GM19468 (cell line): ENCODE measurements around the gene CDKAL1.
"Not testable (repeated sequence)": the region's sequence is repeated elsewhere in the genome, so short reads cannot be mapped to it uniquely, and the experiment has no call there.

Experiments
- ATAC-seq: cut with Tn5 transposase; IDR thresholded peaks from one replicate; pipeline ENCODE4 v1.9.1; 2021; ENCODE audit warnings: mild to moderate bottlenecking, moderate library complexity, moderate number of reproducible peaks; ENCODE audit not compliant: unreplicated experiment; ENCODE audit errors: extremely low read depth

Gene CDKAL1

DNA sequence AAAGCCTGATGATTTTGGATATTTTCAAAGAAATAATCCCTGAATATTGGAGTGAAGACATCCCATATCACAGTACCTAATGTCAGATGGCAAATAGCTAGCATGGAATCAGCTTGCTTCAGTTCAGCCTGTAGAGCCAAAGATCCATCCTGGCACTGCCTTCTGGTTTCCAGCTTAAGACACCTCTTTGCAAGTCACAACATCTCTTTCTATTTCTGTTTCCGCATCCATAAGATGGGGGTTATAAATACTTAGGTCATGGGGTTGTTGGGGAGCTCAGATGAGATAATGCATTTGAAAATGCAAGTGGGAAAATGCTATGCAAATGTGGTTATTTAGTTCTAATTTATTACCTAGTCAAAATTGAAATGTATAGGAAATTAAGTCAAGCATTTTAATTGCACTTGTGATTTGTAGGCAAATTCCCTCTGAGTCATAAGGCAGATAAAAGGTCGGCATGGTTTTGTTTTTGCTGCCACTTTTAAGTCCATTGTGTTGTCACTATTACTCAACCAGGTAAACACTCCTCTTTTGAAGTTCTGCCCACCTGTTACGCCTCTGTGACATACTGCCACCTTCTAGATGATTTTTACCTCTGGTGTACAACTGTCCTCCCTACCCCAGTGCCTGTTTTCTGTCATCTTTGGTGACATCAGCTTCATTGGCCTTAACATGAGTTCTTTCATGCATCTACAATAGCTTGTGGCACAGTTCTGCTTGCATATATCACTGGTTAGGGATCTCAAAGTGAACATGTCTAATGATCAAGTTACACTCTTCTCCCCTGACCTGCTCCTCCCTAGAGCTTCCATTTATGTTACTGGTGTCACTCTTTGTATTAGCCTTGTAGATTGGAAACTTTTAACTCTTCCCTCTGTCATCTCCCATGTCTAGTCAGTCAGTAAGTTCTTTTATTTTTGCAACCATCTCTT, 96.6 kb downstream of the CDKAL1 start:
- ATAC-seq: no peak

- no peak for ATAC-seq
These were observed 97.3 kb downstream of the CDKAL1 start for GRCh38 chr6:20631549-20631924.

DNA sequence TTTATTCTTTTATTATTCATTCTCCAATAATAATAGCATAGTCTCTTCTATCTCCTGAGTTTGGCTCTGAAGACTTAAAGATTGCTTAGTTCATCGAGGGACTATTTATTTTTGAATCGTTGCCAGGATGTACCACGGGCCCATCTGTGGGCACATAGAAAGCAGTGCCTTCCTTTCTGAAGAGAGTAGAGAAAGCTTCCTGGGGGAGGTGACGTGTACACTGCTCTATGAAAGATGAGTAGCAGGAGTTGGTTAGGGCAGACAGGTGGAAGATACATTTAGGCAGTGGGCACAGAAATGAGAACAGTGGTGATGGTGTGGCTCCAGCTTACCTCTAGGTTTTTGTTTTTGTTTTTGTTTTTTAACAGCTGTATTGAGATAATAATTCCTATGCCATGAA, 98.4 kb downstream of the CDKAL1 start:
- ATAC-seq: no peak

- ATAC-seq: no peak
These were observed 99.5 kb downstream of the CDKAL1 start for GRCh38 chr6:20633566-20634340.

DNA sequence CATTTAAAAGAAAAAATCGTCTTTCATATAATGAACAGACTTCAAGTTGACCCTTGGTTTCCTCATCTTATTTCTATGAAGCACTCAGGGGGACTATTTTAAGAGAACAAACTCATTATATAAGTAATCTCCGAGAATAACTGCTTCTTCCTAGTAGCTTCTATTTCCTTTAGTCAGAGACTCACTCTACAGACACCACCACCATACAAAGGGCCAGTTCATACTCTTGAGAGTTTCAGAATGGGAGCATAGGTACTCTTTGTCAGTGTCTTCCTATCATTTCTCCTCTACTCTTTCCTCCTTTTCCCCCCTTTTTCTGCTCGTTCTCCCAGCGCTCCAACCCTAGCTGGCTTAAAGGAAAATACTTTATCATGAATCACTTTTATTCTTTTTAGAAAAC, 104.9 kb downstream of the CDKAL1 start:
- no peak for ATAC-seq

GRCh38 chr6:20640181-20640580, 105.9 kb downstream of the CDKAL1 start:
- no peak for ATAC-seq

DNA sequence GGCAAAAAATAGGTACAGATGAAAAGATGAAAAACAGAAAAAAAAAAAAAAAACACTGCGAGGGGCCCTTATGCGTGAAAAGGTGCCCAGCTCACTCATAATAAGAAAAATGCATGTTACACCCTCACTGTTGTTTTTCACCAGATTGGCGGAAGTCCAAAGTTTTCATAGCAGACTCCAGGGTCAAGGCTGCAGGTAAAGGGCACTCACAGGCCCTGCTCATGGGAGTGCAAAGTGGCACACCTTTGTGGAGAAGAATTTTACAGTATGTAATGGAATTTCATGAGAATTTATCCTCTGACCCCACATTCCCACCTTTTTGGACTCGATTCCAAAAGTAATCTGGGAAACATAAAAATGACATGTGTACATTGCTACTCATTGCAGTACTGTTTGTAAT, 108.2 kb downstream of the CDKAL1 start:
- ATAC-seq: no peak

- no peak for ATAC-seq
These were observed 110.6 kb downstream of the CDKAL1 start for GRCh38 chr6:20644667-20645370.

- ATAC-seq: not testable (repeated sequence)
These were observed 111.3 kb downstream of the CDKAL1 start for GRCh38 chr6:20645572-20645971.

DNA sequence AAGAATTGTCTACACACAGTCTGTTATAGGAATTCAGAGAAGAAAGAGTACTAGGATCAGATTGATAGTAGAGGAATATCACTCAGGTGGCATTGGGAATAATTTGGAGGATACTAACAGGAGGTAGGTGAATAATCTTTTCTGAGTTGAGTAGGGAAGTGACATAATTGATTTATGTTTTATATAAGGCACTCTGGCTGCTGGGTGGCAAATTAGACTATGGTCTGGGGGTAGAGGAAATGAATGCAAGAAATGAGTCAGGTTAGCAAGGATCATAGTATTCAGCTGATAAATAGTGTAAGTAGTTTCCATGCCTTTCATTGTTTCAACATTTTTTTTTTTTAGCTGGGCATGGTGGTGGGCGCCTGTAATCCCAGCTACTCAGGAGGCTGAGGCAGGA, 113.3 kb downstream of the CDKAL1 start:
- no peak for ATAC-seq

- ATAC-seq: not testable (repeated sequence)
These were observed 115.6 kb downstream of the CDKAL1 start for GRCh38 chr6:20649696-20650470.

- no peak for ATAC-seq
These were observed 118.2 kb downstream of the CDKAL1 start for GRCh38 chr6:20652299-20653084.

GRCh38 chr6:20653085-20653479, 118.8 kb downstream of the CDKAL1 start:
- ATAC-seq: no peak

DNA sequence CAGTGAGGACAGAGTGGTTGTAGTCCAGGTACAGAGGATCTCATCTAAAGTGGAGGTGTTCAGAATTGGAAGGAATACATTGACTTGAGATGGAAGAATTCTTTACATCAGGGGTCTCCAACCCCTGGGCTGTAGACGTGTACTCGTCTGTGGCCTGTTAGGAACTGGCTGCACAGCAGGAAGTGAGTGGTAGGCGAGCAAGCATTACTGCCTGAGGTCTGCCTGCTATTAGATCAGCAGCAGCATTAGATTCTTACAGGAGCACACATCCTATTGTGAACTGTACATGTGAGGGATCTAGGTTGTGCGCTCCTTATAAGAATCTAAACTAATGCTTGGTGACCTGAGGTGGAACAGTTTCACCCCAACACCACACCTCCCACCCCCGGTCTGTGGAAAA, 121.1 kb downstream of the CDKAL1 start:
- ATAC-seq: no peak

- ATAC-seq: no peak
These were observed 123.1 kb downstream of the CDKAL1 start for GRCh38 chr6:20657274-20657800.

DNA sequence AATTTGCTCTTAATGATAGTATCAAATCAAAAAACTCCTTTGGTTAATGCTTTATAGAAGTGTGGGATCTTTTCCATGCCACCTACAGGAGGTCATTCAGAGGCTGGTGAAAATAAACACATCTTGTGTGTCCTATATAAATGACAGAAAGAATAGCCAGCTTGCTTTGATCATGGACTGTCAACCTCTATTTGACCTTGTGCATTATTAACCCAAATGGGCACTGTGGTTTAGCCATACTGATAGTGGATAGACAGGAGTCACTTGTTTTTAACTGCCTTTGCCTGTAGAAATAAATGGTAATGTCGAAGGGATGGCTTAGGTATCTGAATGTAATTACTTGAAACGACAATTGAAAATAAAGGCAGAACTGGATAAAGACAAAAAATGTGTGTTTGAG, 123.8 kb downstream of the CDKAL1 start:
- ATAC-seq: no peak

- ATAC-seq: no peak
These were observed 124.3 kb downstream of the CDKAL1 start for GRCh38 chr6:20658516-20658915.

DNA sequence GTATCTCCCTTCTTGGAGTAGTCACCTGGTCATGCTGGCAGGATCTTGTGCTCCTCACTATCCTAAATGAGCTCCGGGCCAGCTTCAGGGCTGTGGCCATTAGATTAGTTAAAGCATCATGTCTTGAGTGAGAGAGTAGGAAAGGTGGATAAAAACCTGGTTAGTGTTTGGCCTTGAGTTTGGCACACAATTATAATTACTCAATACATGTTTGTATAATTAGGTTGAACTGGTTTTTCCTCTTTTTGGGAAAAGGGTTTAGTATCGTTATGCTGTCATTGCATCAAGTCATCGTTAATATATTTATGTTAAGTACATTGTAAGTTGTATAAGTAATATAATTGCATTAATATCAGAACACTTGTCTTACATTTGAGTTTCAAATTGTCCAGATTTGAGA, 126.3 kb downstream of the CDKAL1 start:
- ATAC-seq: no peak

- ATAC-seq: no peak
These were observed 127.5 kb downstream of the CDKAL1 start for GRCh38 chr6:20661721-20662120.
